Stimulated activated naive CD4-positive, alpha-beta T cell (primary cell): ENCODE data around the gene BAD.

Experiments
- DNase-seq, 6 experiments: peaks; one replicate each; lab custom pipeline; 2025; lab: John Stamatoyannopoulos, UW

BAD gene

DNA sequence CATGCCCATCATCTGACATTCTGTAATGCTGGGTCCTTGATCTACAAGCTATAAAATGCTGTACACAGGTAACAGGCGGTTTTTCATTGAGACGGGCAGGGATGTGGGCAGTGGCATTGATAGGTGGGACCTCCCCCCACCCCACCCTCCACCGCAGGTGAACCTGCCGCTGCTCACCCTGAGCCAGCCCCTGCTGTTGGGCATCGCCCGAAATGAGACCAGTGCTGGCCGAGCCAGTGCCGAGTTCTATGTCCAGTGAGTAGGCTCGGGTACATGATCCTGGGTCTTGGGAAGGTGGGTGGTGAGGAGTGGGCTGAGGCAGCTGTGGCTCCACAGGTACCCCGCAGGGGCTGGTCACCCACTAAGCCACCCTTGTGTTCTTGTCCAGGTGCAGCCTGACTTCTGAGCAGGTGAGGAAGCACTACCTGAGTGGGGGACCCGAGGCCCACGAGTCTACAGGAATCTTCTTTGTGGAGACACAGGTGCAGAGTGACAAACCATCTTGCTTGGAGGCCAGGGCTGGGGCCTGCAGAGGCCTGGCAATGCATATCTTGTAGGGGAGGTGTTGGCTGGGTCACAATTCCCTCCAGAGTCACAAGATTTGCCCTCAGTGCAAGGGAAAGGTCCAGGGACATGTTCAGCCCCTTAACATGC is 55.2 kb downstream of the BAD start:
- DNase-seq: no peak

DNA sequence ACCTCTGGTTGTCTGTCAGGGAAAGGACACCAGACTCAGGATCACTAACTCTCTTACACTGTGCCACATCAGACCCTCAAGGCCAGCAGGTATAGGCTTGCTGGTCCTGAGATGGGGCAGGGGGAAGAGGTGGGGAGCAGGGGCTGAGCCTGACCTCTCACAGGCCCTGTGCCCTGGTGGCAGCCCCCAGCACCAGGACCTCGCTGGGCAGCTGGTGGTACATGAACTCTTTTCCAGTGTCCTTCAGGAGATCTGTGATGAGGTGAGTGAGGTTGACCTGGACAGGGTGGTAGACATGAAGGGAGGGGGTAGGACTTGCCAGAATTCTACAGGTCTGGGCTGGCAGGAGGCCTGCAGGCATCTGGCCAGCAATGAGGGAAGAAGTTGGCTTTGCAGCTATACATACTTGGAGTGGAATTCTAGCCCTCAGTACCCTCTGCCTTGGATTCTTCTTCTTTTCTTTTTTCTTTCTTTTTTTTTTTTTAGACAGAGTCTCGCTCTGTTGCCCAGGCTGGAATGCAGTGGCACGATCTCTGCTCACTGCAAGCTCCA is 57.0 kb downstream of the BAD start:
- no peak for DNase-seq

DNA sequence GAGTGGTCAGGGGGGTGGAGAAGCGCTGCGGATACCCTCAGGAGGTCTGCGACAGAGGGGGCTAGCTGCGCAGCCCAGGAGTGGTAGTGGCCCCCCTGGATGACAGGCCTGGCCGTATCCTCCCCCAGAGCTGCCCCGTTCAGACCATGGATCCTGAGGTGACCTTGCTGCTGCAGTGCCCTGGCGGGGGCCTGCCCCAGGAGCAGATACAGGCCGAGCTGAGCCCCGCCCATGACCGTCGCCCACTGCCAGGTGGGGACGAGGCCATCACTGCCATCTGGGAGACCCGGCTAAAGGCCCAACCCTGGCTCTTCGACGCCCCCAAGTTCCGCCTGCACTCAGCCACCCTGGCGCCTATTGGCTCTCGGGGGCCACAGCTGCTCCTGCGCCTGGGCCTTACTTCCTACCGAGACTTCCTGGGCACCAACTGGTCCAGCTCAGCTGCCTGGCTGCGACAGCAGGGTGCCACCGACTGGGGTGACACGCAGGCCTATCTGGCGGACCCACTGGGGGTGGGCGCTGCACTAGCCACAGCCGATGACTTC is 57.9 kb downstream of the BAD start:
- peak; percentile 24 to 63 (median 44) for DNase-seq

DNA sequence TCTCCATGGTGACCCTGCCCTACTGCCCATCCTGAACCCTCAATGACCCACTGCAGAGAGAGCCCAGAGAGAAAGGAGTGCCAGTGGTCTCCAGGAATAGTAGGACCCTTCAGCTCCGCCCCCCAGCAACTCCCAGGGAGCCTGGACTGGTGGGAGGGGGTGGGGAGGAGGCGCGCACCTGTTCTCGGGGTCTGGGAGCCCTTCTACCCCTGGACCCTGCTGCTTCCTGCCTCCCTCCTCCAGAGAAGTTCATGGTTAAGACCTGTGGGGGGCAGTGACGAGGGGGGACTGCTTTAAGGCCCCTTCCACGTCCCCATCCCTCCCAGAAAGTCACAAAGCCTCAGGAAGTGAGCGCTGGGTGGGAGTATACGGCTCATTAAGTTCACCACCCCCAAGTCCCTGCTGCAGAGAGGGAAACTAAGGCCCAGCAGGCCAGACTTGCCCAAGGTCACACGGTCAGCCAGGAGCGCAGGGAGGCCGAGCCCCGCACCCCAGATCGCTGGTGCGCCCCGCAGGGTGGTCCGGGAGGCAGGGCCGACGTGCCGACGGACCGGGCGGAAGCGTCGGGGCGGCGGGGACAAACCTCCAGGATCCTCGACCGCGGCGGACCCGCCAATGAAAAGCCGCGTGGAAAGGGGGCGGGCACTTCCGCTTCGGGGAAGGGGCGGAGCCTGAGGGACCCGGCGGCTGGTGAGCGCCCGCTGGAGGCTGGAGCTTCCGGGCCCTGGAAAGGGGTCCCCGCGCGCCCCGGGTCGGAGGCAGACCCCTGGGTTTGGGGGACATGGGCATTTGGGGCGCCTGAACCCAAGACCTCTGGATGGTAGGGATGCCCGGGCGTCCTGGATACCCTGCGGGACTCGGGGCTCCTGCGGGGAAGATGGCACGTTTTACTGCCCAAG is 58.6 kb downstream of the BAD start, which contains the start of the genes NUDT22 and TRPT1:
TSS of gene NUDT22 (plus strand) at position 667 of the 899 bp plus-strand sequence. CDS start 379 bp downstream, outside the sequence.
TSS of gene TRPT1 (minus strand) at position 579 of the 899 bp plus-strand sequence. CDS start at position 253, 326 bp downstream.
- DNase-seq: peak; percentile 75 to 90 (median 88)

DNA sequence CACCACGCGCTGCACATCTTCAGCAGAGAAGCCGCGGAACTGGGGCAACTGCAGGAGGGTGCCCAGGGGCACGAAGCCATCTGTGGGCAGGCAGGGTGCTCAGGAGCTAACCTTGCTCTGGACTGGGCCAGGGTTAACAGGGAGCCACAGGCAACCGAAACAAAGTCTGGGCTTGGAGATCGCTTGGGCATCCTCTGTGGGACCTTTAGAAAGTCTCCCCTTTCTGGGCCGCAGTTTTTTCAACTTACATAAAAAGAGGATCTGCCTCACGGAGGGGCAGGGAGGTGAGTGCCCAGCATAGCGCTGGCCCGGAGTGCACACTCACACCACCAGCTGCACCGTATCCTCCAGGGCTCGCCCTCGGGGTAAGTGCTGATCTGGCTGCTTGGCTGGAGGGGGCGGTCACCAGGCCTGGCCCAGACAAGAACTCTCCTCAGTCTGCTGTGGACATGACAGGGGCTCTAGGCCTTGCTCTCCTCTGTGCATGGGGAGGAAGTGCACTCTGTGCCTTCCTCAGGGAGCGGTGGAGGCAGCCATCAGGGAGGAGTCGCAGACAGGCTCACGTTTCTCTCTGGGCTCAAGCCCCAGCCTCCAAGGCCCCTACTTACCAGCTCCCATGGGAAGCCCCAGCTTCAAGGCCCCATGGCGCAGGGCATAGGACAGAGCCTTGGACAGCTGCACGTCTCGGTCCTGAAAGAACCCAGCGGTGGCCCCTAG is 59.4 kb downstream of the BAD start:
- DNase-seq: no peak

DNA sequence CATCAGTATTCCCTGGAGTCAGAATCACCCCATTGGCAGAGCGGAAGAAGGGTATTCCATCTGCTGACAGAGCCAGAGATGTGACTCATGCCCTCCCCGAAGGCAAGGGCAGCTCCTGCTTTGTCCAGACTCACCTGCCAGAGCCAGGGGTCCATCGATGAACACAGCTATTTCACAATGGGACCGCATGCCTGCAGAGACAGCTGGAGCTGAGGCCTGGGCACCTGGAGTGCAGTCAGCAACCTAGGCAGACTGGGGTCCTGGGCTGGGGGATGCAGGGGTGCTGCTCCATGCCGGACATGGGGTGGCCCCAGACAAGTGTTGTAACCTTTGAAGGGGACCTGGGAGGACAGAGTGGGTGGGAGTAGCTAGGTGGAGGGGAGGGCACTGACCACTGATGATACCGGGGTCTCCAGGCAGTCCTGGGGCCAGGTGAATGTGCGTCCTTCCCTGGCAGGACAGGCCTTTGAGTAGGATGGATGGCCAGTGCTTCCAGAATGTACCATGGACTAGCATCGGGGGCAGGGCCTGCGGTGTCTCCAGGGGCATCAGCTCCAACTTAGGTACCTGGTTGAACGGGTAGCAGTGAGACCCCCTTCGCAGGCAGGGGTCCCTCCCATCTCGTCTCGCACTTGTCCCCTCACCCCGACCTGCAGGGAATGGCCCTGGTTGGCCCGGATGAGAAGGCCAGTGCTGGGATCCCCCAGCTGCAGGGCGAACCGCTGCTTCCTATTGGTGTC is 60.1 kb downstream of the BAD start:
- DNase-seq: no peak

DNA sequence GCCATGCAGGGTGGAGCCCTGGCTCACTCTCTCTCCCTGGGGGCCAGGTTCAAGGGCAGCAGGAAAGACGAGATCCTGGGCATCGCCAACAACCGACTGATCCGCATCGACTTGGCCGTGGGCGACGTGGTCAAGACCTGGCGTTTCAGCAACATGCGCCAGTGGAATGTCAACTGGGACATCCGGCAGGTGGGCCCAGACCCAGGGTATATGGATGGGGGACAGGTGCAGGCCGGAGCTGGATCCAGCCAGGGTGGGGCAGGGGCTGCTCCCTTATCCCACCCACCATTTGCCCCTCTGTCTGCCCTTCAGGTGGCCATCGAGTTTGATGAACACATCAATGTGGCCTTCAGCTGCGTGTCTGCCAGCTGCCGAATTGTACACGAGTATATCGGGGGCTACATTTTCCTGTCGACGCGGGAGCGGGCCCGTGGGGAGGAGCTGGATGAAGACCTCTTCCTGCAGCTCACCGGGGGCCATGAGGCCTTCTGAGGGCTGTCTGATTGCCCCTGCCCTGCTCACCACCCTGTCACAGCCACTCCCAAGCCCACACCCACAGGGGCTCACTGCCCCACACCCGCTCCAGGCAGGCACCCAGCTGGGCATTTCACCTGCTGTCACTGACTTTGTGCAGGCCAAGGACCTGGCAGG is 61.3 kb downstream of the BAD start:
- no peak for DNase-seq

DNA sequence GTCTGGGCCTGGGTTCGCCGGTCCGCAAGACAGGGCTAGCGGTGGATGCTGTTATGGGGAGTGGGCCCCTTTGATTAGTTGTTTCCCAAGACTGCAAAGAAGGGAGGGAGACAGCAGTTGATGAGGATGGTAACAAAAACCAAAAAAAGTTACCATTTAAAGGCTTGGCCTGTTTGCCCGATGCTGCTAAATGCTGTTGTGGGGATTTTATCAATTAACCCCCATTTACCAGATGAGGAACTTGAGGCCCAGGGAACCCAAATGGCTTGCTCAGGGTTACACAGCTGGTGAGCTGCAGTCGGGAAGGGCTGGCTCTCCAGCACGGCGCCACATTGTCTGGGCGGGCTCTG is 61.8 kb downstream of the BAD start:
- no peak for DNase-seq

DNA sequence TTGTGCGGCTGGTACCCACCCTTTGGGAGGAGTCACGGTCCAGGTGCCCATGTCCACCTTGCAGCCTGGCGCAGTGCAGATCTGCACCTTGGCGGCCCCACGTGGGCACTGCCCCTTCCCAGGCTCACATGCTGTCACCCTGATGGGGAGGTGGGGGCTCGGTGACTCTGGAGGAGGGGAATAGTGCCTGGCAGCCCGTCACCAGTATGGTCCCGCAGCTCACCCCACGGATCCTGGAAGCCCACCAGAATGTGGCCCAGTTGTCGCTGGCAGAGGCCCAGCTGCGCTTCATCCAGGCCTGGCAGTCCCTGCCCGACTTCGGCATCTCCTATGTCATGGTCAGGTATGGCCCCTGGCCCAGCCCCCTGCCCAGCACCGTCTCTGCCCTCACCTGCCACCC is 63.7 kb downstream of the BAD start:
- DNase-seq: no peak

DNA sequence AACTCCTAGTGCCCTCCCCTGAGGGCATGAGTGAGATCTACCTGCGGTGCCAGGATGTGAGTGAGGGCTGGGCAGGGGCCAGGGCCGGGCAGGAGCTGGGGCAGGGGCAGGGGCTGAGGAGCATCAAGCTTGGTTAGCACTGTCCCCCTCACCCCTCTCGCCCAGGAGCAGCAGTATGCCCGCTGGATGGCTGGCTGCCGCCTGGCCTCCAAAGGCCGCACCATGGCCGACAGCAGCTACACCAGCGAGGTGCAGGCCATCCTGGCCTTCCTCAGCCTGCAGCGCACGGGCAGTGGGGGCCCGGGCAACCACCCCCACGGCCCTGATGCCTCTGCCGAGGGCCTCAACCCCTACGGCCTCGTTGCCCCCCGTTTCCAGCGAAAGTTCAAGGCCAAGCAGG is 64.2 kb downstream of the BAD start:
- no peak for DNase-seq
